Measurements from ENCODE around the gene CLDN24. TPM values are rescaled to one million over a fixed set of nuclear protein-coding genes. Genes with fewer than 3 reads are reported as not detected.
A peak's percentile ranks its signal among the peaks of the same experiment; 100 is the strongest.

Gene CLDN24
- total RNA-seq, 2 donors from 2014 or later: not detected

DNA sequence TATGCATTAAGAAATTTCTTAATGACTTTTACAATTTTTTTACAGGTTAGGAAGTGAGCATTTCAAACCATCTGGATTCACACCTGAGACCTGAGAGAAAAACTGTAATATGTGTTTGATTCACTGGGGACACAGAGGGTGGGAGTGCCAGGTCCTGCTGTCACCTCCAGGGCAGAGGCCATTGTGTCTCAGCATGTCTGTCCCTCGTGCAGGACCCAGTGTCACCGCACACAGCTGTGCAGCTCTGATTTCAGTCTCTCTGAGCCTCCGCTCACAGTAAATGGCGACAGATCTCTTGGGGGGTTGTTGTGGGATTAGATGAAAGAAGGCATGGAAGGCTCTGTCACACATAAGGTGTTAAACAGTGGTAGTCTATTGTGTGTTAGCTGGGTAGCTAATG, 23.0 kb upstream of the CLDN24 start:
- no peaks in the 10 kb centered on the region for H3K36me3 ChIP-seq (ENCODE audit: control insufficient read depth, insufficient read depth, low read length)
- H3K36me3 Mint-ChIP-seq (ENCODE audit: low read depth): no peaks in the 10 kb centered on the region
- H3K4me1 Mint-ChIP-seq: peaks cover 6% of the 10 kb centered on the region
- H3K9me3 Mint-ChIP-seq: no peaks in the 10 kb centered on the region
- WGBS, 2 experiments (ENCODE audit: insufficient coverage in 1 of 2, insufficient read length in 1 of 2): 70 to 72% methylated on average over 3 to 4 of the region's 4 CpGs
- no peaks in the 10 kb centered on the region for H3K27me3 ChIP-seq (ENCODE audit: control insufficient read depth, insufficient read depth, low read length, poor library complexity, severe bottlenecking)
- H3K9me3 ChIP-seq (ENCODE audit: control insufficient read depth, low read length): no peaks in the 10 kb centered on the region
- H3K27me3 Mint-ChIP-seq (ENCODE audit: insufficient read depth): peaks cover 3% of the 10 kb centered on the region
- no peak overlapping the region for H3K4me3 ChIP-seq (ENCODE audit: low read length)
- peak overlapping the region; percentile 21 for H3K9ac ChIP-seq (ENCODE audit: extremely low read depth, low read length, poor library complexity, severe bottlenecking)
- peak overlapping the region; percentile 51 for H3K27ac ChIP-seq (ENCODE audit: low read depth, low read length)
- TF ChIP-seq, protein P1, sequence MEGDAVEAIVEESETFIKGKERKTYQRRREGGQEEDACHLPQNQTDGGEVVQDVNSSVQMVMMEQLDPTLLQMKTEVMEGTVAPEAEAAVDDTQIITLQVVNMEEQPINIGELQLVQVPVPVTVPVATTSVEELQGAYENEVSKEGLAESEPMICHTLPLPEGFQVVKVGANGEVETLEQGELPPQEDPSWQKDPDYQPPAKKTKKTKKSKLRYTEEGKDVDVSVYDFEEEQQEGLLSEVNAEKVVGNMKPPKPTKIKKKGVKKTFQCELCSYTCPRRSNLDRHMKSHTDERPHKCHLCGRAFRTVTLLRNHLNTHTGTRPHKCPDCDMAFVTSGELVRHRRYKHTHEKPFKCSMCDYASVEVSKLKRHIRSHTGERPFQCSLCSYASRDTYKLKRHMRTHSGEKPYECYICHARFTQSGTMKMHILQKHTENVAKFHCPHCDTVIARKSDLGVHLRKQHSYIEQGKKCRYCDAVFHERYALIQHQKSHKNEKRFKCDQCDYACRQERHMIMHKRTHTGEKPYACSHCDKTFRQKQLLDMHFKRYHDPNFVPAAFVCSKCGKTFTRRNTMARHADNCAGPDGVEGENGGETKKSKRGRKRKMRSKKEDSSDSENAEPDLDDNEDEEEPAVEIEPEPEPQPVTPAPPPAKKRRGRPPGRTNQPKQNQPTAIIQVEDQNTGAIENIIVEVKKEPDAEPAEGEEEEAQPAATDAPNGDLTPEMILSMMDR (conservative IDR thresholded peaks at IDR 0.05): no peak
- peak overlapping the region; percentile 45 for H3K27ac Mint-ChIP-seq
- no peak overlapping the region for H3K4me3 Mint-ChIP-seq
- H3K4me1 ChIP-seq (ENCODE audit: control insufficient read depth, insufficient read depth, low read length): peaks cover 4% of the 10 kb centered on the region
- no peak for DNase-seq

DNA sequence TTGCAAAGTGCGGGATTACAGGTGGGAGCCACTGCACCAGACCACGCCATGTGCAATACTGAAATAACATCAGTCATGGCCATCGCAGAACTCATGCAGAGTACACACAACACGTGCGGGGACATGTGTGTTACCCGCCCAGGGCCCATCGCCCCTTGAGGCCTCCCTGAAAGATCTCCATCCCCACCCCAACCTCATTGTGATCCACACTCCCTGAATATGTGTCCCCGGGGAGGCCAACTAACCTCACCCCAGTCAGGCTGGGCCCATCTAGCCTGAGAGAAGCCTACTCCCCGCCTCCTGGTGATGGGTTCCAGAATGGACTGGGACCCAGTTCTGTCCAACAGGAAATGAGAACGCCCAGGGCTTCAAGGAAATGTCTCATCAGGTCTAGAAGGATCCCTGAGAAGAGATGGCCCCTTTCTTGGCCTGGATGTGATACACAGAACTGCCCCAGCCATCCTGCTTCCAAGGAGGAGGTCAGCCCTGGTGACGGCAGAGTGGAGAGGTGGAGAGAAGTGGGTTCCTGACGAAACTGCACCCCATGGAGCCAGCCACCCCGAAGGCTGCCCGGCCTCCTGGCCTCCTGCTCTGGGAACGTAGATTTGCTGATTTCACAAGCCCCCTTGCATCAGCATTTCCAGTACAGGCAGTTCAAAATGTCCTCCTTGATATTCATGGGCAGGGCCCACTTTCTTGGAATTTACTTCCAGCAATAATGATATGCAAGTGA, 22.5 kb upstream of the CLDN24 start:
- Histone ChIP-seq H3K4me1 (ENCODE audit: control insufficient read depth, insufficient read depth, low read length) (peaks cover 4% of the 10 kb centered on the region), H3K9ac (ENCODE audit: extremely low read depth, low read length, poor library complexity, severe bottlenecking) (peak overlapping the region; percentile 21), H3K4me3 (ENCODE audit: low read length) (no peak overlapping the region), H3K27me3 (ENCODE audit: control insufficient read depth, insufficient read depth, low read length, poor library complexity, severe bottlenecking) (no peaks in the 10 kb centered on the region), H3K9me3 (ENCODE audit: control insufficient read depth, low read length) (no peaks in the 10 kb centered on the region), H3K36me3 (ENCODE audit: control insufficient read depth, insufficient read depth, low read length) (no peaks in the 10 kb centered on the region), H3K27ac (ENCODE audit: low read depth, low read length) (no peak overlapping the region)
- Mint-ChIP-seq H3K27me3 (ENCODE audit: insufficient read depth) (peaks cover 2% of the 10 kb centered on the region), H3K9me3 (no peaks in the 10 kb centered on the region), H3K36me3 (ENCODE audit: low read depth) (no peaks in the 10 kb centered on the region), H3K4me1 (peaks cover 6% of the 10 kb centered on the region), H3K4me3 (no peak overlapping the region), H3K27ac (no peak overlapping the region)
- 81 to 88% methylated on average over 14 to 15 of the region's 15 CpGs for WGBS, 2 experiments (ENCODE audit: insufficient coverage in 1 of 2, insufficient read length in 1 of 2)
- TF ChIP-seq, protein P1 (conservative IDR thresholded peaks at IDR 0.05): no peak
- no peak for DNase-seq

DNA sequence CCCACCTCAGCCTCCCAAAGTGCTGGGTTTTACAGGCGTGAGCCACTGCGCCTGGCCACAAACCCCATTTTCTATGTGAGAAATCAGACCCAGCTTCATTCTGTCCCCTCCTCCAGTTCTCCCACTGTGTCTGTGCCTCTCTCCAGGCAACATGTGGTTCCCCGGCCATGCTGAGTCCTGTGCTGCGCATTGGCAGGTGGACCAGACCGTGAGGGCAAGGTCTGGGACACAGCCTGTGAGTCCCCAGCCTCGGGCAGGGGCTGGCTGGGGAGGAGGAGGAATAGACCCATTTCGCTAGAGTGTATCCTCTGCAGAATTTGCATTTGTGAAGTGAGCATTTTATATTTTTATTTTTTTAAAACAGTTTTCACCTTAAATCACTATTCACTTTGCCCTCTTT, 21.5 kb upstream of the CLDN24 start:
- Mint-ChIP-seq H3K4me1 (peaks cover 6% of the 10 kb centered on the region), H3K27ac (no peak overlapping the region), H3K9me3 (no peaks in the 10 kb centered on the region), H3K27me3 (ENCODE audit: insufficient read depth) (peaks cover 2% of the 10 kb centered on the region), H3K36me3 (ENCODE audit: low read depth) (no peaks in the 10 kb centered on the region), H3K4me3 (no peak overlapping the region)
- DNase-seq: no peak
- no peak overlapping the region for H3K27ac ChIP-seq (ENCODE audit: low read depth, low read length)
- H3K27me3 ChIP-seq (ENCODE audit: control insufficient read depth, insufficient read depth, low read length, poor library complexity, severe bottlenecking): no peaks in the 10 kb centered on the region
- TF ChIP-seq, protein P1 (conservative IDR thresholded peaks at IDR 0.05): no peak
- H3K4me1 ChIP-seq (ENCODE audit: control insufficient read depth, insufficient read depth, low read length): peaks cover 4% of the 10 kb centered on the region
- H3K9me3 ChIP-seq (ENCODE audit: control insufficient read depth, low read length): no peaks in the 10 kb centered on the region
- H3K36me3 ChIP-seq (ENCODE audit: control insufficient read depth, insufficient read depth, low read length): no peaks in the 10 kb centered on the region
- 90 to 98% methylated on average over 4 to 6 of the region's 7 CpGs for WGBS, 2 experiments (ENCODE audit: insufficient coverage in 1 of 2, insufficient read length in 1 of 2)
- no peak overlapping the region for H3K4me3 ChIP-seq (ENCODE audit: low read length)
- no peak overlapping the region for H3K9ac ChIP-seq (ENCODE audit: extremely low read depth, low read length, poor library complexity, severe bottlenecking)
